Raji (cell line): ENCODE results near the gene NOB1.

Experiments used
- POLR2A ChIP-seq: IDR thresholded peaks from 2 replicates; pipeline ENCODE4 v1.6.1; 2011; ENCODE audit warnings: low read depth, low read length, control low read depth; ENCODE audit not compliant: insufficient read depth

Gene NOB1

DNA sequence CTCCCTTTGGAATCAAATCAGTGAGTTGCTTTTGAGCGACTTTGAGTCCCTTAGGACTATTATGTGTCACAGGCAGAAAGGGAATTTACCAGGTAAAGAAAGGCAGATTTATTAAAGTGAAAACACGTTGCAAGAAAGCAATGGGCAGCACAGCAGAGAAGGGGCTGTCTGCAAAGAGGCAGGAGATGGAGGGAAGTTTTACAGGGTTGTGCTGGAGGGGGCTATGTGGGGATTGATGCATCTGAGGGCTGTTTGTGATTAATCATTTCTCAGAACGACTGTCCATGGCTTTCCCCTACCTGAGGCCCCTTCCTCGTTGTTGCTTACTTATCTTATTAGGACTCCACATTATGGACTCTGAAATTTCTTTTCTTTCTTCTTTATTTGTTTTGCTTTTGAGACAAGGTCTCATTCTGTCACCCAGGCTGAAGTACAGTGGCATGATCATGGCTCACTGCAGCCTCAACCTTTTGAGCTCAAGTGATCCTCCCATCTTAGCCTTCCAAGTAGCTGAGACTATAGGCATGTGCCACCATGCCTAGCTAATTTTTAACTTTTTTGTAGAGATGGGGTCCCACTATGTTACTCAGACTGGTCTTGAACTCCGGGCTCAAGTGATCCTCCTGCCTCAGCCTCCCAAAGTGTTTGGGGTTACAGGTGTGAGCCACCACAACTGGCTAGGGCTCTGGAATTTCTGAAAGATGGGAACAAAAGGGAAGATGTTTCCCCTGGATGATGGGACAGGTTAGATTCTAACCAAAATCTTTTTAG, 12.9 kb upstream of the NOB1 start:
- TF ChIP-seq POLR2A: no peak

DNA sequence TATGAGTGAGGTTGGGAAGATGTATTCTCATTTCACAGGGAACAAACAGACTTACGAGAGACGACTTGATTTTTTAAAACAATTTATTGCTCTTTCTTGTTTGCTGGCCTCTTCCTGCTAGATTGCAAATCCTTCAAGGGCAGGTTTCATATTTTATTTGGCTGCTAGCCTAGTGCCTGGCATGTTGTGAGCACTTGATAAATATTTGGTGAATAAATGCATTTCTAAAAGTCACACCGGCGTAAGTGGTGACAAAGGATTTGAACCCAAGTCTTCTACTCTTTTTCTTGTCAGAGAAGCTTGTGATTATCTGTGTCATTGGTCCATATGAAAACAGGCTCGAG, 8.8 kb upstream of the NOB1 start:
- no peak for TF ChIP-seq POLR2A

DNA sequence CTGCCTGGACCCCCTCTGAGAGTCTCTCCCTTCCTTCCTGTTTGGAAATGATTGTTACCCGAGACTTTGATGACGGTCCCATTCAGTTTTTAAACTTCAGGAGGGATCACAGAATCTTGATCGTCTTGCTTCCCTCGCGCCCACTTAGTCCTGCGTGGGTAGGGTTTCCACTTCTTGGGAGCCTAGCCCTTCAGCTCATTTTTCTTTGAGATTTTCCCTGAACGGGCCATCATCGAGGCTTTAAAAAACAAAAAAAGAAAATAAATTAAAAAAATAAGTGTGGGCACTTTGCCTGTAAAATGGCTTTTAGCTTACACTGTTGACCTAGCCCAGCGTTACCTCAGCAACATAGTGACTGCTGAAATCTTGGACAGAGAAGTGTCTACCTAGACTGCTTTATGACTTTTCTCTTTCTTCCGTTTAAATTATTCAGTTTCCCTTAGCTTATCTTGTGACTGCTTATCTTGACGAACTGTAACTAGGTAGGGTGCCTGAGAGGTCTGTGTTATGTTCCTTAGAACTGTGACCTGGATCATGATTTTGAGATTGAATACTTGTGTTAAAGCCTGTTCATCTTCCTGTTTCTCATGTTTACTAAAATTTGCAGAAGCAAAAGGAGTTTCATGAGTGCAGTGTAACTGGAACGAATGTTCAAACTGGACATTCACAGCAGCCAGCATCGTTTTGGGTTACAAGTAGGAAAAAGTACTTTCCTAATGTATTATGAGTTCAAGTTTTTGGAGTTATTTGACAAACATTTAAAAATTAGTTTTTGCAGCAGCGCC, 8.3 kb upstream of the NOB1 start:
- no peak for TF ChIP-seq POLR2A

DNA sequence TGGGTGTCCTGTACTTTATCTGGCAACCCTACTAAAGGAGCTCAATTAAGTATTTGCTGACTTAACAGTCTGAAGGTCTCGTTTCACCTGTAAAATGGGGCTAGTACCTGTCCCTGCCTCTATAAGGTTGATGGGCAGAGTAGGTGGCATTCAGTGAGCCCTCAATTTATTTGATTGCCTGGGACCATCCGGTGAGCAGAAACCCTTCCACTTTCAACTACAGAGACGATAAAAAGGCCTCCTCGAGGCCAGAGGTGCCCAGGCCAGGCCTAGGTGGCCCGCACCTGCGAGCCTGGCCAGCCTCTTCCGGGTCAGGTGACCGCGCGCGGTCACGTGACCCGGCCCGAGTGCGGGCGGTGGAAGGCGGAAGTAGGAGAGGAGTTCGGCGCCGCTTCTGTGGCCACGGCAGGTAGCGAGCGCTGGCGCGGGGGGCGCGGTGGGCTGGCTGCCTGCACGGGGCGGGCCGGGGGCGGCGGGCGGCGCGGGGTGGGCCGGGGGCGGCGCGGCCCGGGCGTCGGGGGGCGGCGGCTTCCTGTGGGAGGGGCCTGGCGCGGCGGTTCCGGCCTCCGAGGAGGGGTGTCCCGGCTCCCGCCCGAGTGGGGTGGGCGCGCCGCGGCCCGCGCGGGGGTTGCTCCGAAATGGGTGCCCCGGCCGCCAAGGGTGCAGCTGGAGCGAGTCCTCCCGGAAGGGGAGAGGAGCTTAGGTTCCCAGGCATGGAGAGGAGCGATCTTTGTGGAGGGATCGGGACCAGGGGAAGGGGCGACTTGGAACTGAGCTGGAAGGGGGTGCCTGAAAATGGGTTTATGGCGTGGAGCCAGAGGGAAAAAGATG, 7.5 kb upstream of the NOB1 start, which contains the start of gene WWP2:
Gene WWP2 (plus strand): TSS at position 350 of the 831 bp plus-strand sequence. CDS start 24,679 bp downstream, outside the sequence.
- TF ChIP-seq POLR2A: peak; percentile 87

DNA sequence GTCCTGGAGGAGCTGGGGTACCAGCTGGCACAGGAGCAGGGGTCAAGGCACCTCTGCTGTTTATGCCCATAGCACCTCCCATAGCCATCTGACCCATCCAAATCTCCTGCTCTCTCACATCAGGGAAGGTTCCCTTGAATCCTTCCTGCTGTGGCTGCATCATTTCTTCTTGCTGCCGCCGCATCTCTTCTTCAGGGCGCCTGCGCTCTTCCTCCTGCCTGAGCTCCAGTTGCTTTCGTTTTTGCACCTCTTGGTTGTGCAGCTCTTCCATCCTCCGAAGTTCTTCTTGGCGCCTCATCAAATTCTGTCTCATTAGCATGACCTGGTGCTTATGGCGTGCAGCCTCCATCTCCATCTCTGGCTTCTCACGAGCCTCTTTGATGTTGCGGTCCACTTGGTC, 2.0 kb upstream of the NOB1 start:
- TF ChIP-seq POLR2A: no peak

DNA sequence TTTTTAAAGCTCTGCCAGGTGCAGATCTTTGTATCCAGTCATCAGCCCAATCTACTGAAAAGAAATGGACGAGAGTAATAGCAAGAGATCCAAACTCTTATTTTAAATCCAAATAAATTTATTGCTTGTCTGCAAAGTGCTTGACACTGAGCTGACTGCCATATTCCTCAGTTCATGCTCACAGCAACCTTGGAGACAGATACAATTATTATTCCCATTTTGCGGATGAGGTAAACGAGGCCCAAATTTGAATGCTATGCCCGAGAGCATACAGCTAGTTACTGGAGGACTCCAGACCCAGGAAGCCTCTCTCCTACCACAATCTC, 620 bp downstream of the NOB1 start:
- no peak for TF ChIP-seq POLR2A

DNA sequence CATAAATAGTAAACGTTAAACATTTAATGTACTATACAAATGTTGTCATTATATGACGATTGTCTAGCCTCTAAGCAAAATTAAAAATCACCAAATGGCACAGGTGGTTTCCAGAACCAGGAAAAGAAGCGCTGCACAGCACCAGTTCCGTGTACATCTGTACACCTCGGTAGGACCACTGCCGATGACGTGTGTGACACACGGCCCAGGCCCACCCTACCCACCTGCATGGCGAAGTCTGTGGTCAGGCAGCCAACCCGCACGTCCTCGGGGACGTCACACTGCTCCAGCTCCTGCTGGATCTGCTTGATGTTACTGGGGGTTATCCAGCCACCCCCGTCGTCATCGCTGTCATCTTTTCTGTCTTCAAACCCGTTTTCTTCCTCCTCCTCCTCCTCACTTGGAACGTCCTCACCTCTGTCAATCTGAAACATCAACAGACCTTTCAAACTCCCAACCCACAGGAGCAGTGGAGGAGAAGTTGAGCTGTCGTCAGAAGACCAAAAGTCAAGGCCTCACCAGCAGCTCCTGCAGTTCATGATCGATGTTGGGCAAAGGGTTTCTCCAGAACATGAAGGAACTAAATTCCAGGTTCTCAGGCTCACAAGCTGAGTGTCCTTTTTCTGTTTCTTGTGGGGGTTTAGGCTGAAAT, 5.9 kb downstream of the NOB1 start:
- TF ChIP-seq POLR2A: no peak

DNA sequence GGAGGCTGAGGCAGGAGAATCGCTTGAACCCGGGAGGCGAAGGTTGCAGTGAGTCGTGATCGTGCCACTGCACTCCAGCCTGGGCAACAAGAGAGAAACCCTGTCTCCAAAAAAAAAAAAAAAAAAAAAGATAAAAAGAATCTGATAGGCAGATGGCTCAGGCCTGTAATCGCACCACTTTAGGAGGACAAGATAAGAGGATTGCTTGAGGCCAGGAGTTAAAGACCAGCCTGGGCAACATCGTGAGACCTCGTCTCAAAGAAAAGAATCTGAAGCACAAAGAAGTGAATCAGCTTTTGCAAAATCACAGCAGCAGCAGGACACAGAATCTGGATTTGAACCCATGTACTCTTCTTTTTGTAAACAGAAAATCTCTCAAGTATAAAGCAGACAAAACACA, 7.6 kb downstream of the NOB1 start:
- TF ChIP-seq POLR2A: no peak

DNA sequence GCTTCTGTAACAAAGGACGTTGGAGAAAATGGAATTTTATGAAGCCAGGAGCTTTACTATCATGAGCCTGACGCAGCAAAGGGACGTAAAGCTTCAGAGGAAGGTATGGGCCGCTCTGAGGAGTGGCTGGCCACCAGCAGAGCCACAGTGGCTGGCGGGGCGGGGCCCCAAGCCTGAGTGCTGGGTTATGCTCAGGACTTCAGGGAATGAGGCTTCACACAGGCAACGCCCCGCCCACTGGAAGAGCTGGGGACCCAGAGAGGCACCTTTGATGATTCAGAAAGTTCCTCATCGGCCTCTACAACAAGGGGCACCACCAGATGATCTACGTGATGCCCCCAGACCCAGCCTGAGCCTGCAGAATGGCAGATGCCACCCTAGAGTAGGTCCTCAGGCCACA, 8.8 kb downstream of the NOB1 start:
- TF ChIP-seq POLR2A: no peak

DNA sequence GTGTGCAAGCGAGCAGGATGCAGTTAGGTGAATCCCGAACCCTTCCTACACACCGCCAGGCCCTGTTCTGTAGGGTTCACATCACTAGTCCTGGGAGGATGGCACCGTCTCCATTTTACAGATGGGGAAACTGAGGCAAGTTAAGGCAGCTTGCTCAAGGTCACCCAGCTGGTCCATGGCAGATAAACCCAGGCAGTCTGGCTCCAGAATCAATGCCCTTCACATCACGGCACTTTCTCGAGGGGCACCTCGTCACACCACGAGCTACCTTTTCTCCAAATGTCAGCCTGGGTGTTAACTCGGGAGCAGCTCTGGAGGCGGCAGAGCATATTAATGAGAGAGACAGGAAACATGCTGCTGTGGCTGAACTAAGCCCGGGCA, 9.5 kb downstream of the NOB1 start:
- TF ChIP-seq POLR2A: no peak

DNA sequence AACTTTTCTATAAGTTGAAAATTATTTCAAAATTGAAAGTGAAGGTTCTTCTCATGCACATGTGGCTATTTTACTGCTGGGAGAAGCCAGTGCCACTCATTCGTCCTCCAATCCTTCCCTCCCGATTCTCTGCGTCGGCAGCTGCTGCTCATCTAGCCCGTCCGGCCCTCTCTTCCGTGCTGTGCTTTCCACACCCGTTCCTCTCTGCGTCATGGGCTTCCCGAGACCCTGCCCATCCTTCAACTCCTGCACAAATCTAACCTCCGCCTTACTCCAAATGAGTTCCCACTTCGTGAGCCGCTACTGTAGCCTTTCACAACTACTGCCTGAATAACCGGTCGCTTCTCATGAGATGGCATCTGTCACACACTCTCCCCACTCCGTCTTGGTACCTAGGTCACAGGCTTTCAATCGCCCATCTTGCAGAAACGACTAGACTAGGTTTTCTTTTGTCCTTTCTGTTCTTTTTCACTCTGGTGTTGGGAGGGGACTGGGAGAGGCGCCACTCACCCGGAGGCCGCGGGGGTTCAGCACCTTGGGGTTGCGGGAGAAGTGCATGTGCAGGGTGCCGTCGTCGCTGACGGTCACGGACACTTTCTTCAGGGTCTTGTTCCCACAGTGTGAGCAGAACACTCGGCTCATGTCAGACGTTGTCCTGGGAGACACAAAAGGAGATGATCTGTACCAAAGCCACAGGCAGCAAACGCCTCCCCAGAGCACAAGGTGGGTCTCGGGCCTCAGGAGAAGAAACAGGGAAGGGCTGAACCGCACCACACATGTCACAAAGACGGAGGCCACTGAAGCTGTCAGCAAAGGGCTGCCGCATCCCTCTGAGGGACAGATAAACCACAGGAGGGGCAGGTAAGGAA, 10.1 kb downstream of the NOB1 start:
- no peak for TF ChIP-seq POLR2A

DNA sequence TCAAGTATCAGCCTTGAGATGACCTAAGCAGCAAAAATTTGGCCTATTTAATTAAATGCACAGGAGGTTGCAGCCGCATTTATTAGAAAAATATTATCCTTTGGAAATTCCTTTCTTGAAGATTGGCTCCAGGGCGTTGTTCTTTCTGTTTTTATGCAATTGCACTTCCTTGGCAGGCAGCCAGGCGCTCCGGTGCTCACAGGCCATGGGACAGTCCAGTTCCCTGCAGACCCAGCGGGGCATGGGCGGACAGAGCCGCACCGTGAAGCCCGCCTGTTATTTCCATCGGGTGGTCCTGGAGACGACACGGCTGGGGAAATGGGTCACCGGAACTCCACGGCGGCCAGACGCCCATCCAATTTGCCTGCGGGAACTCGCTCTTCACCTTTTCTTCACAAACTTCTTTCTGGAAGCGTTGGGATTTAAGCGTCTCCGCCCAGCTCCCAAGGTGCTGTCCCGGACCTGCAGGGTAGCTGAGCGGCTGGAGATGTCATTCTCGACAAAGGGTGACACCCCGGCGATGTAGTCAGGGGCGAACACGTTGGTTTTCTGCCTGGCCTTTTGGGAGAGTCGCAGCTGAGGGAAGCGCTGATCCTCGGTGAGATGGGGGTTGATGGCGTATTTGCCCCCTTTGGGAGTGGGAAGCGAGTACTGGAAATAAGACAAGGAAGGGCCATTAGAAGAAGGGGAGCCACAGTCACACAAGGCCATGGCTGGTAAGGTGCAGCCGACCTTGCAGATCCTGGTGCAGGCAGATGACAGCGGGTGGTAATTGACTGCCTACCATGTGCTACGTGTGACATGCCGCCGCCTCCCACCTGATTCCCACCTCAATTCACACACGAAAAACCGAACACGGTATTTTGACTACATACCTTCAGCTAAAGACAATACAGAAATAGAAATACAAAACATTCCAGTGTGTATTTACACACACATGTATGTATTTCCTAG, 12.5 kb downstream of the NOB1 start:
- TF ChIP-seq POLR2A: no peak

DNA sequence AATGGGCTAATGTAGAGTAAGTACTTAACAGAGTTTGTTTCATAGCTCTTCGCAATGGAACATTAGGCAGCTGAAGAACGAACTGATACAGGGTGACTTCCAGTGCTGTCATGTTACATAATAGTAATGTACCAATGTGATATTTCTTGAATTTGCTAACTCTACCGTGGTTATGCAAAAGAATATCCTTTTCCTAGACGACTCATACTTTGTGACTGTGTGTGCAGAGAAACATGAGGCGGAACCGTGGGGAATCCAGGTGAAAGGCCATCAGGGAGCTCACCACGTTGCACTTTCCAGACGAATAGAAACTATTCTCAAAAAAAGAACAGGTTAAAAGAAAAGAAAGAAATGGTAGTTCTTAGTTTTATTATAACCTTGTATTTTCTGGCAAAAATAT, 13.2 kb downstream of the NOB1 start:
- no peak for TF ChIP-seq POLR2A
